Cardiac muscle cell (in vitro differentiated cells and primary cell): ENCODE data around the gene ERBB3. TPM values are rescaled to one million over a fixed set of nuclear protein-coding genes. Genes with fewer than 3 reads are reported as not detected.
"Not testable (repeated sequence)": the region's sequence is repeated elsewhere in the genome, so short reads cannot be mapped to it uniquely, and the experiment has no call there.

Source experiments
- DNase-seq, 2 donors: peaks; one replicate each; pipeline versions ENCODE4 v3.0.0 to v3.0.0-alpha.2; 2010 to 2017; ENCODE audit warnings: low read depth in 1 of 2, low spot score in 1 of 2
- H3K27ac ChIP-seq: fragments of 200-600 bp; sonication (generic); 2 replicates; pipeline ENCODE4 v1.5.1; 2016
- H3K27me3 ChIP-seq: fragments of 200-600 bp; sonication (generic); 2 replicates; pipeline ENCODE4 v1.6.0; 2016; ENCODE audit warnings: control low read depth
- H3K36me3 ChIP-seq: fragments of 200-600 bp; sonication (generic); 2 replicates; pipeline ENCODE4 v1.5.1; 2016; ENCODE audit warnings: control low read depth
- H3K4me1 ChIP-seq: fragments of 200-600 bp; sonication (generic); 2 replicates; pipeline ENCODE4 v1.8.1; 2017; ENCODE audit warnings: low read depth, mild to moderate bottlenecking, mixed run types
- H3K4me3 ChIP-seq: fragments of 200-600 bp; sonication (generic); 2 replicates; pipeline ENCODE4 v1.5.1; 2016; ENCODE audit warnings: mild to moderate bottlenecking
- H3K9me3 ChIP-seq: fragments of 200-600 bp; sonication (generic); 2 replicates; pipeline ENCODE4 v1.5.1; 2017; ENCODE audit warnings: low read depth, mild to moderate bottlenecking, control low read depth
- CTCF ChIP-seq: IDR thresholded peaks from 2 replicates; pipeline ENCODE4 v1.5.1; 2012; ENCODE audit warnings: low read depth, mild to moderate bottlenecking, low read length
- polyA plus RNA-seq: library from polyadenylated mRNA; unstranded; fragments of >200 nt; fragmentation: Nextera tagmentation; extraction: Ambion mirVana; gene quantifications from 2 replicates; pipeline ENCODE4 v1.2.1, GENCODE V29; 2016
- total RNA-seq: library from RNA; depleted of rRNA; stranded (reverse); fragments of >200 nt; gene quantifications from 2 replicates; pipeline ENCODE4 v1.2.3, GENCODE V29; 2016

Gene ERBB3
- total and polyA plus RNA-seq, 2 experiments from 2014 or later: 10.5 to 22.0 TPM

GRCh38 chr12:56040151-56040550, 39.8 kb upstream of the ERBB3 start:
- peaks cover 13% of the 10 kb centered on the region for H3K4me1 ChIP-seq
- H3K9me3 ChIP-seq: no peaks in the 10 kb centered on the region
- no peaks in the 10 kb centered on the region for H3K27me3 ChIP-seq
- peaks cover 40% of the 10 kb centered on the region for H3K36me3 ChIP-seq
- no peak for DNase-seq
- no peak overlapping the region for H3K4me3 ChIP-seq
- TF ChIP-seq CTCF: no peak
- peak overlapping the region; percentile 71 for H3K27ac ChIP-seq

DNA sequence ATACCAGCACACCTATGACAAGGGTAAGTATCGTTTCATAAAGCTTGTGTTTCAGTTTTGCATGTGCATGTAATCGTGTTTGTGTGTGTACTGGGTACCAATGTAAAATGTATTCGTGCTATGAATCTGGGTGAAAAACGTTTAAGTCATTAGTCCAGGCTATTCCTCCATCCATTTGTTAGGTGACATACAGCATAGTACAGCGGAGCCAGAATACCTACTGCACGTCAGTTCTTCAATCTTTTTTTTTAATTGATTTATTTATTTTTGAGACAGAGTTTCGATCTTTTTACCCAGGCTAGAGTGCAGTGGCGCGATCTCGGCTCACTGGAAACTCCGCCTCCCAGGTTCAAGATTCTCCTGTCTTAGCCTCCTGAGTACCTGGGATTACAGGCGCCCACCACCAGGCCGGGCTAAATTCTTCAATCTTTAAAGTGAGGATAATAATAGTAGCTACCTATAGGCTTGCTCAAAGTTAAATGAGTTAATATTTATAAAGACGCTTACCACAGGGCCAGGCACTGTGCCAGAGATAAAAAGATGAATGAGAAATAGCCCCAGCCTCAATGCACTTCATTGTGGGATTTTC, 38.9 kb upstream of the ERBB3 start:
- DNase-seq: no peak

DNA sequence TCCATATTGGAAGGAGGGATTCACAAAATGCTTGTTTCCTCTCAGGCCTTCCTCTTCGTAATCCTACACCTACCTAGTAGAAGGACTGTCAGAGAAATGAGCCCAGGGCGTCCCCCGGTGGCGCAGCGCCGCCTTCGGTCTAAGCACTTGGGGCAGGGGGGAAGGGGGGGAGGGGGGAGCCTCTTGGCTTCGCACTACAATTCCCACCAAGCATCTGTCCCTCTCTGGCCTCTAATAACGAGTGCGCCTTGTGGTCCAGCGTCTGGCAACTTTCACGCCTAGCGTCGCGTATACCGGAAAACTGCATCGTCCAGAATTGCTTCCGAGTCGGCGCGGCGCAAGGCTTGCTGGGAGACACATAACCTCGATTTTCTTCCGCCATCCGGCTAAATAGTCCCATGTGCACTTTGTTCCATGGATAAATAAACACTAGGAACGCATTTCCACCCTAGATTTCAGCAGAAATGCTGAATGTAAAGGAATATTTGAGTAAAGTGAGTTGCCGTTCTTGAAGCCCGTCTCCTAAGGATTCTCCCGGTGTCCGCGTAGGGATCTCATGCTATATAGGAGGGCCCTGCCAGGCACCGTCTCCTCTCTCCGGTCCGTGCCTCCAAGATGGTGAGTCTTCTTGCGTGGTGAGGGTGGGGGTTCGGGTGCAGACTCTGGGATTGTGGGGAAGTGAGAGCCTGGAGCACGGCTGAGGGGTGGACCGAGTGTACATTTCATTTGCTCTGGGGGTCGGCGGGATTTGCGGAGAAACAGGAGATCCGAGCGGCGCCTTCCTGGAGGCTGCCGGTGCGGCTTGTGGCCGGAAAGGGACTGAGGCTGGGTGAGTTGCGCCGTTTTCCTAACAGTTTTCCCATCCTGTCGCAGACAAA, 38.2 kb upstream of the ERBB3 start, which contains the start of gene RPS26:
Gene RPS26, plus strand, starts transcription at position 367 of the 878 bp plus-strand sequence. Its CDS starts 249 bp downstream, at position 616.
- peaks cover 13% of the 10 kb centered on the region for H3K4me1 ChIP-seq
- peak; percentile 32 for TF ChIP-seq CTCF
- H3K36me3 ChIP-seq: peaks cover 38% of the 10 kb centered on the region
- H3K27ac ChIP-seq: peak within 1 kb of the TSS; percentile 95
- no peaks in the 10 kb centered on the region for H3K27me3 ChIP-seq
- H3K9me3 ChIP-seq: no peaks in the 10 kb centered on the region
- H3K4me3 ChIP-seq: peak within 1 kb of the TSS; percentile 90
- DNase-seq: peak; percentile 99 to 100

More for the DNA sequence above, 38.9 kb upstream of the ERBB3 start:
- peak overlapping the region; percentile 10 for H3K4me3 ChIP-seq
- H3K27me3 ChIP-seq: no peaks in the 10 kb centered on the region
- H3K4me1 ChIP-seq: peaks cover 13% of the 10 kb centered on the region
- peaks cover 38% of the 10 kb centered on the region for H3K36me3 ChIP-seq
- no peak for TF ChIP-seq CTCF
- H3K9me3 ChIP-seq: no peaks in the 10 kb centered on the region
- H3K27ac ChIP-seq: peak overlapping the region; percentile 71

DNA sequence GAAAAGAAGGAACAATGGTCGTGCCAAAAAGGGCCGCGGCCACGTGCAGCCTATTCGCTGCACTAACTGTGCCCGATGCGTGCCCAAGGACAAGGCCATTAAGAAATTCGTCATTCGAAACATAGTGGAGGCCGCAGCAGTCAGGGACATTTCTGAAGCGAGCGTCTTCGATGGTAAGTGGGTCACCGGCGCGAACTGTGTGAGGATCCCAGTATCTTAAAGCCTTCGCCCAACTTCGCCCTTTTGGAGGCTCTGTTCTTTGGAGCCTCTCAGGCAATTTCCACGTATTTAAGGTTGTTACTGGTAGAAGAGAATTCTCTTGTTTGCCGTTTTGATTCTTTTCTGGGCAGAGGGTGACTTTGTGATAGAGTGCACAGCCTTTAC, 37.5 kb upstream of the ERBB3 start:
- peak overlapping the region; percentile 95 for H3K27ac ChIP-seq
- H3K4me3 ChIP-seq: peak overlapping the region; percentile 90
- DNase-seq, H3K9me3 ChIP-seq, H3K27me3 ChIP-seq: not testable (repeated sequence)
- peaks cover 34% of the 10 kb centered on the region for H3K36me3 ChIP-seq
- peaks cover 13% of the 10 kb centered on the region for H3K4me1 ChIP-seq

- no peak for DNase-seq
- Histone ChIP-seq H3K27me3 (no peaks in the 10 kb centered on the region), H3K4me3 (peak overlapping the region; percentile 90), H3K9me3 (no peaks in the 10 kb centered on the region), H3K36me3 (peaks cover 31% of the 10 kb centered on the region), H3K4me1 (peaks cover 13% of the 10 kb centered on the region), H3K27ac (peak overlapping the region; percentile 95)
- no peak for TF ChIP-seq CTCF
These were observed 37.1 kb upstream of the ERBB3 start for GRCh38 chr12:56042843-56043242.
